K562 (cell line): ENCODE measurements around the gene LRRTM2. TPM values are rescaled to one million over a fixed set of nuclear protein-coding genes. Genes with fewer than 3 reads are reported as not detected.

Experiments
- ATAC-seq: fragments of 200-7000 bp; cut with Tn5 transposase; 3 replicates; pipeline ENCODE4 v1.9.1; 2020; ENCODE audit warnings: moderate library complexity
- BruUV-seq: library from RNA; stranded (reverse); fragments of 400-500 nt; replicated peaks from 2 replicates; lab custom pipeline; 2021; lab: Mats Ljungman, UMichigan
- CTCF ChIA-PET: fragments of 300-600 bp; formaldehyde crosslinking; extraction: SDS; loops from one replicate; lab custom pipeline; 2021; ENCODE audit warnings: low intra/inter-chr PET ratio; lab: Yijun Ruan, JAX
- POLR2A ChIA-PET: fragments of 300-600, 350-650 bp; sonication (Branson Sonifier 250); formaldehyde crosslinking; extraction: SDS; loops from one replicate; lab custom pipeline; 2021; ENCODE audit warnings: antibody characterized with exemption, inconsistent platforms; lab: Yijun Ruan, JAX
- DNase-seq, 4 experiments: peaks; one replicate each; pipeline versions ENCODE4 v3.0.0 to v3.0.0-alpha.2; 2011 to 2018; ENCODE audit warnings: low spot score in 3 of 4, mixed read lengths in 3 of 4; ENCODE audit errors: extremely low read depth in 1 of 4
- FAIRE-seq: peaks from 2 replicates; lab custom pipeline; 2011; peaks lifted over from hg19 to GRCh38; lab: Jason Lieb, UNC
- H2AFZ ChIP-seq: 2 replicates; pipeline ENCODE4 v1.6.0; 2011; ENCODE audit warnings: low read depth, low read length, control low read depth, inconsistent platforms
- H3K27ac ChIP-seq: fragments of 200-600 bp; 3 replicates; pipeline ENCODE4 v1.8.0; 2011; ENCODE audit warnings: low read depth, mild to moderate bottlenecking, control low read depth, inconsistent platforms, low read length, moderate library complexity, mixed read lengths; ENCODE audit errors: extremely low read depth
- H3K27me3 ChIP-seq, 2 experiments: fragments of 300-600 bp in 1 of 2; 2 replicates in 1 of 2; 3 replicates in 1 of 2; pipeline versions ENCODE4 v1.6.0 to v1.8.0; 2011; ENCODE audit warnings: inconsistent platforms in 2 of 2, low read length in 2 of 2, mild to moderate bottlenecking in 1 of 2, mixed read lengths in 1 of 2, moderate library complexity in 1 of 2; ENCODE audit not compliant: control insufficient read depth in 2 of 2, insufficient read depth in 2 of 2
- H3K36me3 ChIP-seq: fragments of 300-600 bp; 3 replicates; pipeline ENCODE4 v1.8.0; 2011; ENCODE audit warnings: mild to moderate bottlenecking, low read length, inconsistent platforms; ENCODE audit not compliant: control insufficient read depth, insufficient read depth
- H3K4me1 ChIP-seq, 2 experiments: fragments of 200-600 bp in 1 of 2; replicated peaks in 1 of 2; 2 replicates in 1 of 2; 3 replicates in 1 of 2; pipeline versions ENCODE4 v1.5.1 to v1.8.0; 2011; ENCODE audit warnings: inconsistent platforms in 2 of 2, low read length in 2 of 2, mild to moderate bottlenecking in 1 of 2, mixed read lengths in 1 of 2, moderate library complexity in 1 of 2; ENCODE audit not compliant: control insufficient read depth in 2 of 2, insufficient read depth in 2 of 2
- H3K4me2 ChIP-seq: 2 replicates; pipeline ENCODE4 v1.6.1; 2011; ENCODE audit warnings: low read length, control low read depth, inconsistent platforms, mixed read lengths; ENCODE audit not compliant: insufficient read depth
- H3K4me3 ChIP-seq: fragments of 200-600 bp; sonication (generic), shearing (Covaris generic); 2 replicates; pipeline ENCODE4 v1.5.1; 2016; ENCODE audit warnings: control low read depth, inconsistent platforms
- H3K79me2 ChIP-seq: fragments of 200-600 bp; 3 replicates; pipeline ENCODE4 v1.8.0; 2011; ENCODE audit warnings: low read length, inconsistent platforms; ENCODE audit not compliant: control insufficient read depth, insufficient read depth
- H3K9ac ChIP-seq, 2 experiments: 2 replicates each; pipeline versions ENCODE4 v1.6.0 to v1.6.1; 2011; ENCODE audit warnings: low read depth in 2 of 2, low read length in 2 of 2, control low read depth in 1 of 2, inconsistent platforms in 1 of 2, mild to moderate bottlenecking in 1 of 2, mixed read lengths in 1 of 2; ENCODE audit not compliant: insufficient read depth in 1 of 2
- H3K9me1 ChIP-seq: one replicate; pipeline ENCODE4 v1.6.0; 2011; ENCODE audit warnings: inconsistent platforms, mild to moderate bottlenecking, low read length, moderate library complexity; ENCODE audit not compliant: control insufficient read depth, insufficient read depth
- H3K9me3 ChIP-seq: replicated peaks from 2 replicates; pipeline ENCODE4 v1.5.1; 2011; ENCODE audit warnings: low read depth, low read length, inconsistent platforms; ENCODE audit not compliant: control insufficient read depth, insufficient read depth
- H4K20me1 ChIP-seq: replicated peaks from 2 replicates; pipeline ENCODE4 v1.6.1; 2011; ENCODE audit warnings: low read length, inconsistent platforms, mixed read lengths; ENCODE audit not compliant: control insufficient read depth, insufficient read depth
- ESRRA ChIP-seq: fragments of 450-650 bp; IDR thresholded peaks from 2 replicates; pipeline ENCODE4 v1.6.1; 2014; ENCODE audit warnings: low read depth, mild to moderate bottlenecking, moderate library complexity, borderline replicate concordance
- HNRNPK ChIP-seq: fragments of 200-400 bp; formaldehyde crosslinking; IDR thresholded peaks from one replicate; pipeline ENCODE4 v1.6.1; 2018; ENCODE audit warnings: mild to moderate bottlenecking, low read depth, low read length; ENCODE audit not compliant: poor library complexity, severe bottlenecking
- SLC30A9 ChIP-seq: fragments of 250-450 bp; sonication (Bioruptor Pico); IDR thresholded peaks from 2 replicates; pipeline ENCODE4 v1.8.0; 2022; ENCODE audit warnings: mild to moderate bottlenecking, moderate library complexity
- THRAP3 ChIP-seq: fragments of 450-650 bp; IDR thresholded peaks from 2 replicates; pipeline ENCODE4 v1.6.1; 2016; ENCODE audit warnings: mild to moderate bottlenecking, inconsistent platforms, borderline replicate concordance
- ZNF589 ChIP-seq: fragments of 200-800 bp; sonication (Bioruptor generic); IDR thresholded peaks from 2 replicates; pipeline ENCODE4 v1.6.1; 2016; ENCODE audit warnings: low read depth, missing genetic modification characterization, missing compliant biosample characterization
- WGBS: fragments of 100-300 bp; shearing (Covaris generic); methylation state at CpG from one replicate; pipeline ENCODE4 v1.1.6; 2016; ENCODE audit warnings: low coverage, mixed read lengths; ENCODE audit not compliant: insufficient coverage; ENCODE audit errors: missing lambda C conversion rate; 5-methylcytosine and 5-hydroxymethylcytosine counted together
- in situ Hi-C: fragments of 300-500 bp; cut with MboI; formaldehyde crosslinking; loops from 4 replicates; pipeline ENCODE4 v1.15.0; 2018; ENCODE audit warnings: inconsistent platforms, mixed read lengths
- intact Hi-C: fragments of 100-400 bp; cut with micrococcal nuclease; formaldehyde crosslinking; loops from 2 replicates; pipeline ENCODE4 v1.14.2; 2022
- polyA plus RNA-seq, 8 experiments: library from polyadenylated mRNA; depleted of rRNA in 4 of 8; stranded (reverse) in 5 of 8; unstranded in 3 of 8; fragments of >200 nt; fragmentation: Nextera tagmentation in 2 of 8; fragmentation: Illumina TruSeq in 1 of 8; extraction: Ambion mirVana in 2 of 8; extraction: Trizol in 1 of 8; gene quantifications; 2 replicates each; pipeline versions ENCODE4 v1.2.1 to v1.2.3, GENCODE V29; 2011 to 2014; ENCODE audit warnings: inconsistent platforms in 1 of 8, missing spikeins in 1 of 8
- total RNA-seq, 7 experiments: library from RNA; depleted of rRNA in 6 of 7; stranded (reverse); fragments of >200 nt in 6 of 7; fragmentation: Illumina TruSeq in 2 of 7; extraction: Trizol in 2 of 7; gene quantifications; 2 replicates each; pipeline versions ENCODE4 v1.2.1 to v1.2.3, GENCODE V29; 2011 to 2021; ENCODE audit warnings: low replicate concordance in 1 of 7
- TF ChIP-seq, protein P1 (sequence below): fragments of 200-800 bp; sonication (Bioruptor generic); IDR thresholded peaks from 2 replicates; pipeline ENCODE4 v1.6.1; 2017; ENCODE audit warnings: missing genetic modification characterization, missing compliant biosample characterization

Gene LRRTM2
- total and polyA plus RNA-seq, 9 of the 15 experiments (the other 6 are each of a cell fraction or from before 2014, with no cell fraction given), result under 0.01 to 0.07 (median 0.03) TPM; not detected in 4

DNA sequence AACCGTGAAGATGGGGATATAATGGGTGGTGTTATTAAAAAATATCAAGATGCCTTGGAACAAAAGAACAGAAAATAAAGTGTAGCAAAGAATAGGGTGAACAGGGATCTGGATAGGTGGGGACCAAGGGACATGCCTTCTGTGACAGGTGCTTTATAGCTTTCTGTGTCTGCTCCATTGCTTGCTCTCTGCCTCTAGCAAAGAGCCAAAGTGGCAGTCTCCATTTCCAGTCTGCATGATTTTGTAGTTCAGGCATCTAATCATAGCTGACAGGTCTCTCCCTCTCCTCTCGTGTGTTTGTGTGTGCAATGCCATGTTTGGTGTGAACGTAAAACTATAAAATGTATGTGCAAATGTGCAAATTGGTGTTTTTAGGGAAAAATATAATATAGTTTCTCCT lies 35.0 kb downstream of the LRRTM2 start:
- CTCF ChIA-PET, result no interaction called here
- H3K4me3 ChIP-seq, result no peak overlapping the region
- H3K9me1 ChIP-seq, result no peaks in the 10 kb centered on the region
- no peaks in the 10 kb centered on the region for H3K4me1 ChIP-seq
- in situ Hi-C loops, result no loop called here
- H2AFZ ChIP-seq, result no peak overlapping the region
- no peak overlapping the region for H3K27ac ChIP-seq
- H3K36me3 ChIP-seq, result peaks cover 4% of the 10 kb centered on the region; the same call in 1 of the 3 replicates
- no peaks in the 10 kb centered on the region; the same call in 1 of the 2 replicates for H4K20me1 ChIP-seq
- no peaks in the 10 kb centered on the region for H3K79me2 ChIP-seq
- no peak overlapping the region for H3K9ac ChIP-seq
- intact Hi-C loops, result no loop called here
- 60% methylated on average over 3 of the region's 3 CpGs for WGBS
- no peak for DNase-seq
- no peak for TF ChIP-seq ESRRA
- no peak for TF ChIP-seq THRAP3
- TF ChIP-seq ZNF589 (CRISPR knock-in tag), result no peak
- TF ChIP-seq HNRNPK, result no peak
- TF ChIP-seq, all 486 proteins: peak for 0
- BruUV-seq, result no TSS peak
- POLR2A ChIA-PET, result no interaction called here
- H3K9me3 ChIP-seq, result no peaks in the 10 kb centered on the region
- H3K27me3 ChIP-seq, result no peaks in the 10 kb centered on the region
- H3K4me2 ChIP-seq, result no peak overlapping the region
- no peak for FAIRE-seq
- ATAC-seq, result no peak

DNA sequence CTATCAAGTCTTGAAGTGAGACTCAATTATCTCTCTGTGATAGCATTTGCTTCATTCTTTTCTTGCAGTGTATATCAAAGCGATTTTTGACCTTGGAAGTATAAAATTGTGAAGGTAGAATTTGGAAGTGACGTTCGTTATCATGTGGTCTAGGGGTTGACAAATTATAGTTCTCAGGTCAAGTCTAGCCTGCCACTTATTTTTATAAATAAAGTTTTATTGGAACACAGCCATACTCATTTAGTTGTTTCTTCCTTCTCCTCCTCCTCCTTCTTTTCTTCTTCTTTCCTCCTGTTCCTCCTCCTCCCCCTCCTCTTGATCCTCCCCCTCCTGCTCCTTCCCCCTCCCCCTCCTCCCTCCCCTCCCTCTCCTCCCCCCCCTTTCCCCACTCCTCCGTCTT lies 38.0 kb downstream of the LRRTM2 start:
- in situ Hi-C loops, result no loop called here
- Histone ChIP-seq H3K36me3 (peaks cover 4% of the 10 kb centered on the region; the same call in 1 of the 3 replicates), H3K79me2 (no peaks in the 10 kb centered on the region), H3K4me2 (no peak overlapping the region), H3K27ac (no peak overlapping the region), H3K27me3 (no peaks in the 10 kb centered on the region), H3K9ac (no peak overlapping the region), H3K4me1 (no peaks in the 10 kb centered on the region), H3K9me1 (no peaks in the 10 kb centered on the region), H2AFZ (no peak overlapping the region), H3K9me3 (no peaks in the 10 kb centered on the region; the same call in 1 of the 2 replicates), H3K4me3 (no peak overlapping the region), H4K20me1 (no peaks in the 10 kb centered on the region; the same call in 1 of the 2 replicates)
- ATAC-seq, result no peak
- BruUV-seq, result no TSS peak
- DNase-seq, result no peak
- POLR2A ChIA-PET, result no interaction called here
- CTCF ChIA-PET, result no interaction called here
- intact Hi-C loops, result no loop called here
- WGBS, result 67% methylated on average over 3 of the region's 4 CpGs
- FAIRE-seq, result no peak
- TF ChIP-seq SLC30A9 (CRISPR knock-in tag), result no peak
- TF ChIP-seq, protein P1, sequence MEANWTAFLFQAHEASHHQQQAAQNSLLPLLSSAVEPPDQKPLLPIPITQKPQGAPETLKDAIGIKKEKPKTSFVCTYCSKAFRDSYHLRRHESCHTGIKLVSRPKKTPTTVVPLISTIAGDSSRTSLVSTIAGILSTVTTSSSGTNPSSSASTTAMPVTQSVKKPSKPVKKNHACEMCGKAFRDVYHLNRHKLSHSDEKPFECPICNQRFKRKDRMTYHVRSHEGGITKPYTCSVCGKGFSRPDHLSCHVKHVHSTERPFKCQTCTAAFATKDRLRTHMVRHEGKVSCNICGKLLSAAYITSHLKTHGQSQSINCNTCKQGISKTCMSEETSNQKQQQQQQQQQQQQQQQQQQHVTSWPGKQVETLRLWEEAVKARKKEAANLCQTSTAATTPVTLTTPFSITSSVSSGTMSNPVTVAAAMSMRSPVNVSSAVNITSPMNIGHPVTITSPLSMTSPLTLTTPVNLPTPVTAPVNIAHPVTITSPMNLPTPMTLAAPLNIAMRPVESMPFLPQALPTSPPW, result 0 out of 2 replicates have a peak, but pooled peaks have one; percentile 26
